Activated effector memory CD4-positive, alpha-beta T cell treated with Interleukin-2 at 50 U/mL for 16 hours (primary cell): ENCODE results near the gene MSANTD1.

Experiments
- DNase-seq: peaks from one replicate; pipeline ENCODE4 v3.0.0-alpha.2; 2020

MSANTD1 gene

DNA sequence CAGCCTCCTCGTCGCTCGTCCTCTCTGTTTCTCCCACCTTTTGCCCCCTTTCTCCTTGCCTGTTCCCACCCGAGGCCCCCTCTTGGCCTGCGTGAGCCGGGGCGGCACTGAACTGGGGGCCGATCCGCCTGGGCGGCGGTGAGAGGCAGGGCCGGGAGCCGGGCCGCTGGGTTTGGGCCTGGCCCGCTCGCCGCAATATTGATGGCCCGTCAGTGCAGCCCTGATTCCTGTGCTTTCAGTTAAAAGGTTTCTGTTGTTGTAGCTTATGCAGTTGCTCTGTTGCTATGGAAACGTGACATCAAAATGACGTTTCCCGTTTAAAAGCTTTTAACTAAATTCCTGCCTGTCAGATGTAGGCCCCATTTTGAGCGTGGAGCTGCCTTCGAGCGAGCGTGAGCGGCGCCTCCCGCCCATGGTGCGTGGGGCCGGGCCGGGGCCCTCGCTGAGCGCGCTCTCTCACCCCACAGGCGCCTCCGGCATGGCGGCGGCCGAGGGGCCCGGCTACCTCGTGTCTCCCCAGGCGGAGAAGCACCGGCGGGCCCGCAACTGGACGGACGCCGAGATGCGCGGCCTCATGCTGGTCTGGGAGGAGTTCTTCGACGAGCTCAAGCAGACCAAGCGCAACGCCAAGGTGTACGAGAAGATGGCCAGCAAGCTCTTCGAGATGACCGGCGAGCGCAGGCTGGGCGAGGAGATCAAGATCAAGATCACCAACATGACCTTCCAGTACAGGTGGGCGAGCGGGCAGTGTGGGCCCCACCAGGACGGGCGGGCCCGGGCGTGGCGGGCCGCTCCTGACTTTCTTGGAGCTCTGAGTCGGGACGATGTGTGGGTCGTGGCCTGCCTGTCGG, at the start of gene MSANTD1:
Gene MSANTD1, plus strand, starts transcription at position 349 of the 851 bp plus-strand sequence. Its CDS starts 64 bp downstream, at position 413.
- DNase-seq, result no peak

DNA sequence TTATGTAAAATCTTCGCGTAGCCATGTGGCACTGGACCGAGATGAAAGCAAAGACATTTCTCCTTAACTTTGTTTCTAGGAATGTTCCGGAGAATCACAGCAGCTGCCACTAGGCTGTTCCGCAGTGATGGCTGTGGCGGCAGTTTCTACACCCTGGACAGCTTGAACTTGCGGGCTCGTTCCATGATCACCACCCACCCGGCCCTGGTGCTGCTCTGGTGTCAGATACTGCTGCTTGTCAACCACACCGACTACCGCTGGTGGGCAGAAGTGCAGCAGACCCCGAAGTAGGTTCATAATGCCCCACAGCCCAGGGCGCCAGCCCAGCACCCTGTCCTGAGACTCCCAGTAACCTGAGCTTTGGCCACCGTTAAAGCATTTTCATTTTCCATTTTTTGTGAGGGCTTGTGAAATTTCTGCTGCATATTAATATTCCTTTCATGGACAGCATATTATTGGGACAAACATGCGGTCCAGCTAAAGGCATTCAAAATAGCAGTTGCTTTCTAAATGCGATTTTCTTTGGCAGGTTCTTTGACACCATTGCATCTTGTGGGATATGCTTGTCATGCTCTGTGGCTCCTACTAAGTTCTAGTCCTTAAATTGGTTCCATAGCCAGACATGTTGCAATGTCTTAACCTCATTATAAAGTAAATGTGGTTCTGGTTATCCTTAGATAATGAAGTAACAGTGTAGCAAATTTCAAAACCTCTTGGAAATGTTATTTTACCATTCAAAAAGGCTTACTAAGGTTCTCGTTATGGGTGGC, 49.1 kb upstream of the MSANTD1 start:
- no peak for DNase-seq

DNA sequence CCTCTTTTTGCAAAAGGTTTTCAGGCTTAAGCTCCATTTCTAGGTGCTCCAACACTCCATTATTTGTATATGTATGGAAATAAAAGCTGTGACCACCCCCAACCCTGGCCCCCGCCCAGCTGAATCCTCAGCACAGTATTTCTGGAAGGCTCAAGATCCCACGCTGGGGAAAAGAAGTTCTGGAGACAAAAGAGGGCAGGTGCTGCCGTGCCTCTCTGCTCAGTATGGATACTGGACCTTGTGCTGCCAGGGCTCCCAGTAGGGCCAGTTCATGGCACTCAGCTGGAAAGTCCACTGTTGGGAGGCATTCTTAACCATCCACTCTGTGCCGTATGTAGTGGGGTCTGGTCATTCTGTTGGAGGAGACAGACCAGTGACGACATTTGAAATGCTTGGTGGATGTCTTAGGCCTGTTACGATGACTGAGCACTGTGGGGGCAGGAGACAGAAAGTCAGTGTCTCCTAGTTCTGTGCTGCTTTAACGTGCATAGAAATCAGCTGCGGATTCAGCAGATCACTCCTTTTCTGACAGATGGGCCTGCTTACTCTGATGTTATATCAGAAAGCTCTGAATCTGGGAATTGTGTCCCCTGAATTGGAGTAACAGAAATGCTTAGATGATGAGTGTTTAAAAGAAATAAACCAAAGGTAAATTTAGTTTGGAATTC, 48.4 kb upstream of the MSANTD1 start:
- DNase-seq, result no peak

DNA sequence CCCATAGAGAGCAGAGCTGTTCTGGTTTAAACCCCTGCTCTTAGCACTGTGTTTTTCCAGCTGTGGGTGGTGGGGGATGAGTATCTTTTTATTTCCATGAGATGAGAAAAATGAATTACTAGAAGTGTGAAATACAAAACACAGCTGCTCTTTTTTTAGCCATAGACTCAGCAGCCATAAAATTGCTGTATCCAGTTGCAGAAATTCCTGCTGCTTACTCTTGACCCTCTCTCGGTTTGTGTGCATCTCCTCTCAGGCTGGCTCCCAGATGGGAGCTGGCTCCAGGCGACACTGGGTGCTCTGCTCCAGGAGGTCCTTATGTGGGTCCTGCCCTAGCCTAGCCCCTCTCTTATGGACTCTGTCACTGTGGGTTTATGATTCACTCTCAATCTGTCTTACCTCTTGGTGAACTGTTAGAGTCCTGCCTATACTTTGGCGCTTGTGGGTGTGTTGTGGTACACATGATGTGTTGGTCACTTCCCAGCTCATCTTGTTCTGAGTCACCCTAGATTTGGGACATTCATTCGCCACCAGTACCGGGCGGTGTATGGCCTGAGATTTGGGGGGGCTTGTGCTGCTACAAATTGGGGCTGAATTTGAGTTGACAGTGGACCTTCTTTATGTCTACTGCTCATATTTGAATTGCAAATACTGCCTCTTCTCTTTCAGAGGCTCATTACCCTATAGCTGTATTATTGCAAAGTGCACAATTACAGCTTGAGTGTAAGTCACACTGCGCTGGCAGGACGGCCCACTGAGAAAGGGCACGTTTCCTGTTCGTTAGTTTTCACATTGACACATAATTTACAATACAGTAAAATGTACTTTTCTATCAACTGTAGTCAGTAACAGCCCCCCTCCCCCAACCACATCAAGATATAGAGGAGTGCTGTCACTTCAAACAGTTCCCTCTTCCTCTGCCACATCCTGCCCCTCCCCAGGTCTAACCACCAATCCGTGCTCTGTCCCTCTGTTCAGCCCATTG, 46.9 kb upstream of the MSANTD1 start:
- peak; percentile 60 for DNase-seq

DNA sequence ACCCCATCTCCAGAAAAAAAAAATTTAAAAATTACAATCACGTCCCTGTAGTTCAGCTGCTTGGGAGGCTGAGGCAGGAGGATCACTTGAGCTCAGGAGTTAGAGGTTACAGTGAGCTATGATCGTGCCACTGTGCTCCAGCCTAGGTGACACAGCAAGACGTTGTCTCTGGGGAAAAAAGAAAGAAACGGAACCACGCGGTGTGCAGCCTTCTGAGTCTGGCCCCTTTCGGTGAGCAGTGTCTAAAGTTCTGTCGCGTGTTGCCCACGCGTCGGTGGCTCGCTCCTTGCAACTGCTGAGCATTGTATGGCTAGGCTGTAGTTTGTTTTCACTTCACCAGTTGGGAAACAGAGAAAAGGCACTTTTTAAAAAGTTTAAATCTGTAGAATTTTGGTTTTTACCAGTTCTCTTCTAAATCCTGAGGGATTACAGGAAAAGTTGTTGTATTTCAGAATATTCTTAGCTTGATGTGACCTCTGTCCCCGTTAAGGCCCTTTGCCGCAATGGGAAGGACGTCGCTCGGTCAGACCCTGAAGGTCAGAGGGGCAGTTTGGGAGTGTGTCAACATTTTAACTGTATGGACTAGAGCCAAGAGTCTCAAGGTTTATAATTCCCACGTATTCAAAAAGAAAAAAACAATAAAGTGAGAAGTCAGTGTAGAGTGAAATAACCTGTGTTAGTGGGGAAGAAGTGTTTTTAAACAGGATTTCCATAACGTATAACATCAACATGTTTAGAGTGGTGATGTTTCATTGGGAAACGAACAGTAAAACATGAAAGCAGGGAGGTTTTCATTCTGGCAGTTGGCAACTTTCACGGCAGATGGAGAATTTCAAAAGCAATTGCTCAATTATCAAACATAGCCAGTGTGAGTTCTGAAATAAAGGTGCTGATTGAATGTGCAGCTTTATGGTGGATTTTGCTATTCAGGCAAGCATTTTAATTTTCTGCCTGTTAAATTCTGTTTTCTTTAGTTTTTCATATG, 45.8 kb upstream of the MSANTD1 start:
- no peak for DNase-seq

DNA sequence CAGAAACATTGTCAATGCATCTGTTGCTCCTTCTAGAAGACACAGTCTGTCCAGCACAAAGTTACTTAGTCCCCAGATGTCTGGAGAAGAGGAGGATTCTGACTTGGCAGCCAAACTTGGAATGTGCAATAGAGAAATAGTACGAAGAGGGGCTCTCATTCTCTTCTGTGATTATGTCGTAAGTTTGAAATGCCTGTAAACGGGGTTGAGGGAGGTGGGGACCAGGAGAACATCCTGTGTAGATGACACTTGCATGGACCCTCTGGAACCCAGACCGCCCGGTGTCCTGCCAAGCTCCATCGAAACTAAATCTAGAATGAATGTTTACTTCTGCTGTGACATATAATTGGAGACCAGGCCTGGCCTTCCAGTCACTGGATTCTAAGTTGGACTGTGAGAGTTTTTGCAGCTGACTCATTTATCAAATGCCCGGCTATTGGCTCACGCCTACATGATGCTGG, 45.0 kb upstream of the MSANTD1 start:
- DNase-seq, result no peak

DNA sequence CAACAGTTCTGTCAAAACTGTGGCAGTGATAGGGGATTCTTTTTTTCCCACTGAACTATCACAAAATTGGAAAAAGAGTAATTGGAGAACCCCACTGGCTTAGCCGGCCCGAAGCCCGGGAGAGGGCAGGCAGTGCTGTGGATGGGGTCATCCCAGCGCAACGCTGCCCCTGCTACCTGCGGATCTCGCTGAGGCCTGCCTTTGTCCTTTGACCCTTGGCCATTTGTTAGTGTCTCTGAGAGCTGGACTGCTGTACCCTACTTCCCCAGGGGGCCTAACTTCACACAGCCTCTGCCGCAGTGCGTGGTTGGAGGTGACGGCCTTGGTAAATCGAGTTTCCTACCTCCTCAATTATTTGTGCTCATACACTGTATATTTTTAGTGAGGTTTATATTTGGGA, 43.0 kb upstream of the MSANTD1 start:
- no peak for DNase-seq

DNA sequence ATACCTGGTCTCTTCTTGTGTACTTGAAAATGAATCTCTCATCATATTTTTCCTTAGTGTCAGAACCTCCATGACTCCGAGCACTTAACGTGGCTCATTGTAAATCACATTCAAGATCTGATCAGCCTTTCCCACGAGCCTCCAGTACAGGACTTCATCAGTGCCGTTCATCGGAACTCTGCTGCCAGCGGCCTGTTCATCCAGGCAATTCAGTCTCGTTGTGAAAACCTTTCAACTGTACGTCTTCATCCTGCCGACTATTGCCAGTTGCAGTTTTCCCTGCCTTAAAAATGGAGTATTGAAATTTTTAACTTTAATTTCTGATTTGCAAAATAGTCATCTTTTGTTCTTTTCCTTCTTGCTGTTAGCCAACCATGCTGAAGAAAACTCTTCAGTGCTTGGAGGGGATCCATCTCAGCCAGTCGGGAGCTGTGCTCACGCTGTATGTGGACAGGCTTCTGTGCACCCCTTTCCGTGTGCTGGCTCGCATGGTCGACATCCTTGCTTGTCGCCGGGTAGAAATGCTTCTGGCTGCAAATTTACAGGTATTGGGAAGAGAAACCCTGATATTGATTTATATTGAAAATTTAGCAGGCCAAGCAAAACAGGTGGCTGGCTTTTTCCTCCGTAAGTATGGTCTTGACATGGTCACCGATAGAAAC, 42.4 kb upstream of the MSANTD1 start:
- no peak for DNase-seq

DNA sequence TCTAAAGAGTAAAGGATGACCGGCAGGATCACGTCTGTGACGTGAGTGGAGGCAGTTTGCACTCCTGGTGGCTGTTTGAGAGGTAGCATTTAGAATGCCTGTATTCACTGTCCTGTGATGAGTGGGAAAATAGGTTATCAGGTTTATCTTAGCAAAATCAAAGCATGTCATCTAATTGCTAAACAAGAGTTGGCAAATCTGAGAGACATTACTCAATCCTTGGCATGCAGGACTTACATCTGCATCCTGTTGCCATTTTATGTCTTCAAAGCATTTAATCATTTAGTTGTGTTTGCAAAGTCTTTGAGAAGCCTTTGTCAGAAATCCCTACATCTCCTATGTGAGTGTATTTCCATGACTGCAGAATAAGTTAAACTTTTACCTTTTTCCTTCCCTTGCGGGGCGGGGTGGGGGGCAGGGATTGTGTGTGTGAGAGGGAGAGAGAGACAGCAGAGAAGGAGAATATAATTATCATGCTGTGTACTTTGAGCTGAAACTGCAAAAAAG, 41.4 kb upstream of the MSANTD1 start:
- no peak for DNase-seq

DNA sequence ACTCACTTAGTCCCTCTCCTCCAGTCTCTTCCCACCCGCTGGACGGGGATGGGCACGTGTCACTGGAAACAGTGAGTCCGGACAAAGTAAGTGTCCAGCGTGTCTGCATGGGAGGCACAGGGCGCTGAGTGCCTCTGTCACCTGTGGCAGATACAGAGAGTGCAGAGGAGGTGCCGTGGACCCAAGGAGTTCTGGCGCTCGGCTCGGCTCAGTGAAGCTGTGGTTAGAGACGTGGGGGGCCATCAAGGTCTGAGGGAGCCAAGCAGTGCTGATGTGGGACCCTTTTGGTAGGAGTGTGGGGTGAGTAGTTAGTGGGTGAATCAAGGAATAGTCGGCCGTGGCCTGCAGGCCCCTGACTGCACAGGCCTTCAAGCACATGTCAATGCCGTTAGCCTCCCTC, 40.1 kb upstream of the MSANTD1 start:
- DNase-seq, result no peak

DNA sequence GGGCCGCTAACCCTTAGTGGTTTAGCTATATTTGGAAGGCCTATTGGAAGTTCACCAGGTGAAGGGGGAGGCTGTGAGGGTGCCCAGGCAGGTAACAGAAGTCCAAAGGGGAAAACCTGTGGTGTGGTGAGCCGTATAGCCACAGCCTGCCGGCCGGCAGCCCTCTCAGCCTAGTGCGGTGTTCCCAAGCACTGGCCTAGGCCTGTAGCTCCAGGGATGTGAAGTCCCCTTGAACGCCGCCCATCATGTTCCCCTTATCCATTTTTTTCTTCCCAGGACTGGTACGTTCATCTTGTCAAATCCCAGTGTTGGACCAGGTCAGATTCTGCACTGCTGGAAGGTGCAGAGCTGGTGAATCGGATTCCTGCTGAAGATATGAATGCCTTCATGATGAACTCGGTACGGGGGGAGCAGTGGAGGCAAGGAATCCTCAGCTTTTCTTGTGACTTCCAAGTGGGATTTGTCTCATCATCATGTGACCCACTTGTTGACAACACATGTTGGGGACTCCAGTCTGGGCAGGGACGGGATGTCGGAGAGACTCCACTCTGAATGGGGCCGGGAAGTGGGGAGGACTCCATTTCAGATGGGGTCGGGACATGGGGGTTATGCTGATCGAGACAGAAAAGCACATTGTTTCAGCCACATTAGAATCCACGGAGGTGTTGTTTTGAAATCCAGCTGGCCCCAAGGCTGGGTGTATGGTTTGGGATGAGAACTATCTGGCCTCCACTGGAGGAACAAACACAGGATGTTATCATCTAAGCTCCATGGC, 39.2 kb upstream of the MSANTD1 start:
- DNase-seq, result no peak

DNA sequence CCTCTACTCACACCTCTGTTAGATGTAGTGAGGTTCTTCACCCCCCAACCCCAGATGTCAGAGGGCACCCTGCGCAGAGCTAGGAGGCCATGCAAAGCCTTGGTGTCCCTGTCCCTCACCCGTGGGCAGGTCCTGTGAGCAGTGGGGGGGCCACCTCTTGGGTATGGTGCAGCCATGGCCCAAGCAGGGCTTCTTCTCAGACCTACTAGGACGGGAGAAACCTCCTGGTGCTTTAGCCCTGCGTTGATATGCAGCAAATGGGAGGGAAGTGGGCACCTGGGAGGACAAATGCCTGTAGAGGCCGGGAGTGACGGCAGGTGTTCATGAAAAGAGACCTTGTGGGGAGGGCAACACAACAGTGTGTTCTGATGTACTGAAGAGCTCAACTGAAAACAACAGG, 38.5 kb upstream of the MSANTD1 start:
- DNase-seq, result no peak

DNA sequence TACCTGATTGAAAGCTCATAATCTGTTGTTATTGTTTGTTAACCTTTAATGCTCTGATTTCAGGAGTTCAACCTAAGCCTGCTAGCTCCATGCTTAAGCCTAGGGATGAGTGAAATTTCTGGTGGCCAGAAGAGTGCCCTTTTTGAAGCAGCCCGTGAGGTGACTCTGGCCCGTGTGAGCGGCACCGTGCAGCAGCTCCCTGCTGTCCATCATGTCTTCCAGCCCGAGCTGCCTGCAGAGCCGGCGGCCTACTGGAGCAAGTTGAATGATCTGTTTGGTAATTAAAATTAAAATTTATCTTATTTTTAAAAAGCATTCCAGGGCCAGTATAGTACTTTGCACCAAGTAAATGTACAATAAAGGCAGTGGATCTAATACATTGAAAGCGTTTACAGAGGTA, 37.1 kb upstream of the MSANTD1 start:
- no peak for DNase-seq

DNA sequence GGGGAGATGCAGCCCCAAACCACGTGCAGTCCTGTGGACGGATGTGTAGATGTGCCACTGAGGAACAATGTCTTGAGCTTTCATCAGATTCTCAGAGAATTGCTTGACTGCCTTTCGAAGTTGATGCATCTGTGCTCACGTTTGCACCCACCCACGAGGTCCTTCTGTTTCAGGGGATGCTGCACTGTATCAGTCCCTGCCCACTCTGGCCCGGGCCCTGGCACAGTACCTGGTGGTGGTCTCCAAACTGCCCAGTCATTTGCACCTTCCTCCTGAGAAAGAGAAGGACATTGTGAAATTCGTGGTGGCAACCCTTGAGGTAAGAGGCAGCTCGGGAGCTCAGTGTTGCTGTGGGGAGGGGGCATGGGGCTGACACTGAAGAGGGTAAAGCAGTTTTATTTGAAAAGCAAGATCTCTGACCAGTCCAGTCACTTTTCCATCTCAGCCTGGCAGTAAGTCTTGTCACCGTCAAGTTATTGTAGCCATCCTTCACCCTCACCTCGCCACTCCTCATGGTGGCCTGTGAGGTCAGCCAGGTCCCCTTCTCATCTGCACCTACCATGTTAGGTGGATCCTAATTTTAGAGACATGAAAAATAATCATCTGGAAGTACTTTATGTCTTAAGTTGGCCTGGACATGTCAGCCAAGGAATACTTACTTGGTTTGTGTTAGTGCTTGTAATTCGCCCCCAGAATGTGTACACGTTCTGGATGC, 36.4 kb upstream of the MSANTD1 start:
- DNase-seq, result no peak

DNA sequence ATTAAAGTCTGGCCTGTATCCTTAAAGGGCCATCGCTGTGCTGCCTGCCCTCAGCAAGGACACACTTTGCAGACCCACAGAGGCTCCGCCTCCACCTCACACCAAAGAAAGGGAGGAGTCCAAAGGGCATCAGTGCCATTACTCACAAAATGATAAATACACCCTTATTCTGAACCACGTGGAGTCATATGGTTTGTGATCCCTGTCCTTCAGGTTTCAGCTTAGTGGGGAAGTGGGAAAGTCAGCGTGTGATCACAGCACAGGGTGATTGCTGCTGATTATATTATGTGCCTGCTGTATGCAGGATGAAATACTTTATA, 35.9 kb upstream of the MSANTD1 start:
- no peak for DNase-seq

DNA sequence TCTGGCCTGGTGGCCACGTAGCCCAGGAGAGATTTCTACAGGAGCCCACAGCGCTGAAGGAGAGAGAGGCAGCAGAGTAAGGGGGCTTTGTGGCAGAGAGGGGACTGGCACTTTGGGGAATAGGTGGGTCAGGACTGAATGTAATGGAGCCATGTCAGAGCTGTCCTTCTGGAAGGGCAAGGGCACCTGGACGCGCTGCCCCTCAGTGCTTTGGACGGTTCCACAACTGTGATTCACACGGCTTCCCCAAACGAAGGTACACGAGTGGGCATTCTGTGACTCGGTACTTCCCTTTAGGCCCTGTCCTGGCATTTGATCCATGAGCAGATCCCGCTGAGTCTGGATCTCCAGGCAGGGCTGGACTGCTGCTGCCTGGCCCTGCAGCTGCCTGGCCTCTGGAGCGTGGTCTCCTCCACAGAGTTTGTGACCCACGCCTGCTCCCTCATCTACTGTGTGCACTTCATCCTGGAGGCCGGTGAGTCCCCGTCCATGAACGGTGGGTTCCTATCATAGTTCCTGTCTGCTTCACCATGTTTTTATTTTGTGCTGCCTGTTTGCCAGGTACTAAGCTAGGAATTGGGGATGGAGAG, 35.2 kb upstream of the MSANTD1 start:
- DNase-seq, result no peak

DNA sequence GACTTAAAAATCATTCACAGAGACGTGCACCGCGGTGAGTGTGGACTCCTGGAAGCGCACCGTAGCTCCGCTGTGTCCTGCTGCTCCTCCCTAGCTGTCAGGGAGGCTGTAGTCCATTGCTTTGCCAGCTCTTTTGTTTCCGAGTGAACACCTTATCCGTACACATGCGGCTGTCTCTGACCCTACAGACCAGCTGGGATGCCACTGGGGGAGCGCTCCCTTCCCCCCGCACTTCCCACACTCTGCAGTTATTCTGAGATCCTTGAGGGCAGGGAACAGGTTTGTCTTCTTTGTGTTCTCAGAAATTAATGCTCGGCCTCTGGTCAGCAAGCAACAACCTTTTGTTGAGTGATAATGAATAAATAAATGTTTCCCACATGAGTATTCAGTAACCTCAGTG, 33.7 kb upstream of the MSANTD1 start:
- no peak for DNase-seq

DNA sequence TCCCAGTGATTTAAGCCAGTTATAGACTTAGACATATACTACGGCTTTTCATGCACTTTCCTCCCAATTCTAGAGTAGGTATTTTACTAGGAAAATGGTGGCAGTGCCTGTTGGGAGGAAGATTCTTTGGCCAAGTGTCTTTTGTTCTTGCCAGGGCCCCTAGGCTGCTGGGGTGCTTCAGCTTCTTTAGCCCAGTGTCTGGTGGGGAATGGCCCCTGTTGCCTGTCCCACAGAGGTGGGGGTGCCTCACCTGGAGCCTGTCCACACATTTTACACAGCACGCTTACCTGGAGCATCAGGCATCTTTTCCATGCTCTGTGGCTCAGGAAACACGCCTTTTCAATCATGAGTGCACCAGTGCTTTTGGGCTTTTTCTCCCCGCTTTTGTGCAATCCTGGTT, 33.2 kb upstream of the MSANTD1 start:
- no peak for DNase-seq

DNA sequence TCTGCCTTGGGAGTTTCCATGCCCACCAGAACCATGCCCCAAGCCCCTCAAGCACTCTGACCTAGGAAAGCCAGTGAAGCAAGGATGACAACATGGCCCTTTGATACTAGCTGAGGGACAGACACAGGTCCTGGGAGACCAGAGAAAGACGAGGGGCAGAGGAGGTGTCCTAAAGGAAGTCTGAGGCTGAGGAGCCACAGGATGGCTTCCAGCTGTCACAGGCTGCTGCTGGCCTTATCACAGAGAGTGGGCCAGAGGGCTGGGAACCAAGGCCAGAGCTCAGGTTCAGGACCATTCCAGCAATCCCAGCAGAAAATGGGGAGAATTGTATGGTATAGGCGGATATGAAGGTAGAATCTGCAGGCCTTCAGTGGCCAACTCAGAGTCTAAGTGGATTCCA, 31.7 kb upstream of the MSANTD1 start:
- DNase-seq, result no peak
